Uterus (tissue), 4 donors: Measurements from ENCODE around the gene PGM1. TPM values are rescaled to one million over a fixed set of nuclear protein-coding genes. Genes with fewer than 3 reads are reported as not detected.

Experiments used
- DNase-seq, 2 donors: peaks; one replicate each; pipeline ENCODE4 v3.0.0-alpha.2; 2019 to 2020
- H3K27ac ChIP-seq, 2 donors: fragments of 200-600 bp; sonication (generic); 1 replicate in 1 of 2; 2 replicates in 1 of 2; pipeline ENCODE4 v1.5.1; 2016 to 2018
- H3K27me3 ChIP-seq, 2 donors: fragments of 200-600 bp; sonication (generic); one replicate each; pipeline ENCODE4 v1.5.1; 2018 to 2019; ENCODE audit warnings: control low read depth in 1 of 2
- H3K36me3 ChIP-seq, 2 donors: fragments of 200-600 bp; sonication (generic); one replicate each; pipeline ENCODE4 v1.5.1; 2019; ENCODE audit warnings: control low read depth in 1 of 2
- H3K4me1 ChIP-seq, 2 donors: fragments of 200-600 bp; sonication (generic); one replicate each; pipeline ENCODE4 v1.5.1; 2018 to 2019; ENCODE audit warnings: control low read depth in 1 of 2
- H3K4me3 ChIP-seq, 2 donors: fragments of 200-600 bp; sonication (generic); 1 replicate in 1 of 2; 2 replicates in 1 of 2; pipeline ENCODE4 v1.5.1; 2018 to 2019; ENCODE audit warnings: mild to moderate bottlenecking in 1 of 2
- H3K9me3 ChIP-seq, 2 donors: fragments of 200-600 bp; sonication (generic); one replicate each; pipeline ENCODE4 v1.5.1; 2019; ENCODE audit warnings: control low read depth in 1 of 2
- CTCF ChIP-seq, 4 experiments: fragments of 200-600 bp in 2 of 4; fragments of 450-650 bp in 2 of 4; sonication (generic) in 2 of 4; IDR thresholded peaks; one replicate each; pipeline ENCODE4 v1.5.1; 2016 to 2019; ENCODE audit warnings: antibody characterized with exemption in 4 of 4, mild to moderate bottlenecking in 2 of 4, moderate library complexity in 1 of 4
- POLR2A ChIP-seq, 2 donors: fragments of 450-650 bp; IDR thresholded peaks; one replicate each; pipeline ENCODE4 v1.6.1; 2016; ENCODE audit warnings: antibody characterized with exemption in 2 of 2, mild to moderate bottlenecking in 1 of 2, moderate library complexity in 1 of 2
- intact Hi-C: fragments of 100-400 bp; cut with DNase I; formaldehyde crosslinking; loops from one replicate; pipeline ENCODE4 v1.15.1; 2023; ENCODE audit warnings: low total_unique reads
- total RNA-seq, 4 donors: library from RNA; depleted of rRNA in 3 of 4; stranded (reverse); fragments of >200 nt in 3 of 4; gene quantifications; one replicate each; pipeline versions ENCODE4 v1.1.0 to v1.2.4, GENCODE V29; 2014 to 2023
- donor health status: DM: yes; HTN: yes; CAD: no.

PGM1 gene
- total RNA-seq, 4 donors from 2014 or later, result 17.9 to 75.8 (median 27.8) TPM

DNA sequence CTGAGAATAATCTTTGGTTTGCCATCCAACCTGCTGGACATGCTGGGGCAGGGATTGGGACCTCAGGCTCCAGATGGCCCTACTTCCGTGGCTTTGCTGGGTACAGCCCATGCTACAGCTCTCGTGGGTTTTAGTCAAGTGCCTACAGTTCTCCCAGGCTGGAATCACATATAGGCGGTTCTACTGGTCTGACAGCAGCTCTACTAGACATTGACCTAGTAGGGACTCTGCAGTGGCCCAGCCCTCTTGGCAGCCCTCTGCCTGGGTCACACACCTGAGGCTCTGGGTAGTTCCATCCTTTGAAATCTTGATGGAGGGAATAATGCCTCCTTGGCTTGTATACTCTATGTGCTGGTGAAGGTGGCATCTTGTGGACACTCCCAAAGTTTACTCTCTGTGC is 72.2 kb downstream of the PGM1 start:
- TF ChIP-seq POLR2A (IDR thresholded peaks at IDR 0.05) (no peak), CTCF (IDR thresholded peaks at IDR 0.05) (no peak)
- no peak overlapping the region for H3K27ac ChIP-seq
- no peaks in the 10 kb centered on the region for H3K9me3 ChIP-seq
- H3K27me3 ChIP-seq, result no peaks in the 10 kb centered on the region
- no peak overlapping the region for H3K4me3 ChIP-seq
- no peaks in the 10 kb centered on the region for H3K36me3 ChIP-seq
- no peaks in the 10 kb centered on the region for H3K4me1 ChIP-seq
- DNase-seq, result no peak
- intact Hi-C loops, result no loop called here

DNA sequence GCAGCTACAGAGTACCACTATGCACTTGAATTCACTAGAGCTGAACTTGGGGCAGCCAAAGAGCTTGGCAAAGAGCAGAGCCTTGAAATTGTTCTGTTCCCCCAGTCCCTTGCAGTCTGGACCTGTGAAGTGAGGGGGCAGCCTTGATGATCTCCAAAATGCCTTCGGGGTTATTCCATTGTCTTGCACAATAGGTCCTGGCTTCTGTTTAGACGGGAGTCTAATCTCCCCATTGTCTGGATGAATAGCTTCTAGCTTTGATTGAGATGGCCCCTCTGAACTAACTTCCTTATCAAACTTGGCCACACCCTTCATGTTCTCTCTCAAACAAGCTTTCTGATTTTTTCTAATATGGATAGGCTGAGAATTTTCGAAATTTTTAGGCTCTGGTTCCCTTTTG is 72.6 kb downstream of the PGM1 start:
- H3K27me3 ChIP-seq, result no peaks in the 10 kb centered on the region
- intact Hi-C loops, result no loop called here
- H3K27ac ChIP-seq, result no peak overlapping the region
- no peak for DNase-seq
- no peak for TF ChIP-seq CTCF (IDR thresholded peaks at IDR 0.05)
- TF ChIP-seq POLR2A (IDR thresholded peaks at IDR 0.05), result no peak
- H3K4me1 ChIP-seq, result no peaks in the 10 kb centered on the region
- no peaks in the 10 kb centered on the region for H3K36me3 ChIP-seq
- no peak overlapping the region for H3K4me3 ChIP-seq
- H3K9me3 ChIP-seq, result no peaks in the 10 kb centered on the region

- intact Hi-C loops, result no loop called here
- no peak for DNase-seq
- no peaks in the 10 kb centered on the region for H3K9me3 ChIP-seq
- H3K27me3 ChIP-seq, result no peaks in the 10 kb centered on the region
- H3K4me3 ChIP-seq, result no peak overlapping the region
- no peaks in the 10 kb centered on the region for H3K36me3 ChIP-seq
- H3K4me1 ChIP-seq, result no peaks in the 10 kb centered on the region
- TF ChIP-seq CTCF (IDR thresholded peaks at IDR 0.05) (no peak), POLR2A (IDR thresholded peaks at IDR 0.05) (no peak)
- no peak overlapping the region for H3K27ac ChIP-seq
These were observed 75.1 kb downstream of the PGM1 start for GRCh38 chr1:63668298-63668697.

DNA sequence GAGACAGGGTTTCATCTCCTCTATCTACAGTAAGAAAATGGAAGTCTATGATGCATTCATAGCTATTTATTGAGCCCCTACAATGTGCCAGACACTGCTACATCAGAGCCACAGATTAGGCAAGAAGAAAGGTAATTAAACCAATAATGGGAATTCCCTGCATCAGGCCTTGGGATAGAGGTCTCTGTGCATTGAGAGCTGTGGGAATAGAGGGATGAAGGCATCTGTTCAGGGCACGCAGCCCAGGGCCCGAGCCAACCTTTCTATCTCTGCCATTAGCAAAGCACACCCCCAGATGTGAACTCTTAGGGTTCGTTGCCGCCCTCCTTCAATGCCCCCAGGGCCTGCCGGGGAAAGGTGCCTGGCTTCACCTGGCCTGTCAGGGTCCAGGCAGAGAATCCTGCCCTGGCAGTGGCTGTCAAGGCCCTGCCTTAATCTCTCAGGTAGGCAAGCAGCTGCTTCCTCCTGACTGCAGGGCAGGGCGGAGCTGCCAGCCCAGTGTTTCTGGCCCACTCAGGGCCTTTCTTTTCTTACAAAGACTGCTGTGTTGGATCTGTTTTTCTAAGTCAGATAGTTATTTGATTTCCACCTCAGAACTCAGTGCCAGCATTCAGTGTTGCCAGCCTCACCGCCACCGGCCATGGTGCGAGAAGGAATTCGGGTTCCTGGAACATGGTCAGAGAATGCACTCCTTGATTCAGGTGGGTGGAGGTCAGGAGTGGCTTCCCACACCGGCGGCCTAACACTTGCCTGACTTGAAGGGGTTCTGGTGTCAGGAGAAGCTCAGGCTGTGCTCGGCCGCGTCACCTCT is 76.1 kb downstream of the PGM1 start:
- TF ChIP-seq POLR2A (IDR thresholded peaks at IDR 0.05), result no peak
- no peak for TF ChIP-seq CTCF (IDR thresholded peaks at IDR 0.05)
- Histone ChIP-seq H3K9me3 (no peaks in the 10 kb centered on the region), H3K36me3 (no peaks in the 10 kb centered on the region), H3K4me3 (no peak overlapping the region), H3K4me1 (no peaks in the 10 kb centered on the region), H3K27ac (no peak overlapping the region), H3K27me3 (no peaks in the 10 kb centered on the region)
- intact Hi-C loops, result no loop called here
- no peak for DNase-seq

GRCh38 chr1:63670164-63670563 is 77.0 kb downstream of the PGM1 start:
- TF ChIP-seq POLR2A (IDR thresholded peaks at IDR 0.05), result no peak
- TF ChIP-seq CTCF (IDR thresholded peaks at IDR 0.05), result no peak
- H3K27ac ChIP-seq, result no peak overlapping the region
- intact Hi-C loops, result no loop called here
- H3K4me3 ChIP-seq, result no peak overlapping the region
- H3K4me1 ChIP-seq, result no peaks in the 10 kb centered on the region
- no peaks in the 10 kb centered on the region for H3K9me3 ChIP-seq
- no peaks in the 10 kb centered on the region for H3K36me3 ChIP-seq
- DNase-seq, result no peak
- no peaks in the 10 kb centered on the region for H3K27me3 ChIP-seq
